ENCODE measurements around the gene PTPN22. TPM values are rescaled to one million over a fixed set of nuclear protein-coding genes. Genes with fewer than 3 reads are reported as not detected.

The PTPN22 gene
- total RNA-seq, 2 donors from 2014 or later: 0.55 to 1.1 TPM

GRCh38 chr1:113846391-113847035 is 25.0 kb downstream of the PTPN22 start:
- TF ChIP-seq POLR2A (IDR thresholded peaks at IDR 0.05): no peak
- no peak for TF ChIP-seq CTCF (IDR thresholded peaks at IDR 0.05)
- no peak for TF ChIP-seq POLR2AphosphoS5 (IDR thresholded peaks at IDR 0.05)
- 57% methylated on average over 2 of the region's 2 CpGs for WGBS
- H3K27ac ChIP-seq: no peak overlapping the region
- H3K4me3 ChIP-seq: no peak overlapping the region
- H3K27me3 ChIP-seq (replicated peaks; ENCODE audit: insufficient read depth): no peaks in the 10 kb centered on the region
- H3K4me1 ChIP-seq (replicated peaks): no peaks in the 10 kb centered on the region
- DNase-seq (ENCODE audit: low spot score): no peak
- intact Hi-C loops (cut with DNase I): no loop called here
- H3K36me3 ChIP-seq: no peaks in the 10 kb centered on the region
- no peaks in the 10 kb centered on the region for H3K9me3 ChIP-seq

- Histone ChIP-seq H3K36me3 (no peaks in the 10 kb centered on the region), H3K4me3 (no peak overlapping the region), H3K27me3 (replicated peaks; ENCODE audit: insufficient read depth) (no peaks in the 10 kb centered on the region), H3K9me3 (no peaks in the 10 kb centered on the region), H3K27ac (no peak overlapping the region), H3K4me1 (replicated peaks) (no peaks in the 10 kb centered on the region)
- DNase-seq (ENCODE audit: low spot score): no peak
- intact Hi-C loops (cut with DNase I): loop anchor here (5.0 to 10.0 kb wide), 3 partner anchors 66 to 446 kb away; partner anchors contain the start of genes AP4B1 and OLFML3
- TF ChIP-seq POLR2AphosphoS5 (IDR thresholded peaks at IDR 0.05) (no peak), CTCF (IDR thresholded peaks at IDR 0.05) (no peak), POLR2A (IDR thresholded peaks at IDR 0.05) (no peak)
- WGBS: 100% methylated on average over 1 of the region's 1 CpG
These were observed 35.0 kb downstream of the PTPN22 start for GRCh38 chr1:113836534-113836933.

- Histone ChIP-seq H3K4me3 (no peak overlapping the region), H3K4me1 (replicated peaks) (no peaks in the 10 kb centered on the region), H3K36me3 (no peaks in the 10 kb centered on the region), H3K9me3 (no peaks in the 10 kb centered on the region), H3K27me3 (replicated peaks; ENCODE audit: insufficient read depth) (no peaks in the 10 kb centered on the region), H3K27ac (no peak overlapping the region)
- WGBS: 16% methylated on average over 4 of the region's 4 CpGs
- intact Hi-C loops (cut with DNase I): loop anchor here (5.0 to 10.0 kb wide), 3 partner anchors 67 to 447 kb away; partner anchors contain the start of genes AP4B1 and OLFML3
- TF ChIP-seq POLR2A (IDR thresholded peaks at IDR 0.05): no peak
- peak; percentile 28 to 73 (median 68) for TF ChIP-seq CTCF (IDR thresholded peaks at IDR 0.05)
- DNase-seq (ENCODE audit: low spot score): no peak
These were observed 35.7 kb downstream of the PTPN22 start for GRCh38 chr1:113835686-113836290.

GRCh38 chr1:113834716-113835115 is 36.8 kb downstream of the PTPN22 start:
- H3K36me3 ChIP-seq: no peaks in the 10 kb centered on the region
- H3K4me1 ChIP-seq (replicated peaks): no peaks in the 10 kb centered on the region
- no peak overlapping the region for H3K4me3 ChIP-seq
- no peaks in the 10 kb centered on the region for H3K27me3 ChIP-seq (replicated peaks; ENCODE audit: insufficient read depth)
- no peak overlapping the region for H3K27ac ChIP-seq
- TF ChIP-seq POLR2A (IDR thresholded peaks at IDR 0.05): no peak
- TF ChIP-seq POLR2AphosphoS5 (IDR thresholded peaks at IDR 0.05): no peak
- TF ChIP-seq CTCF (IDR thresholded peaks at IDR 0.05): no peak
- no peaks in the 10 kb centered on the region for H3K9me3 ChIP-seq
- intact Hi-C loops (cut with DNase I): loop anchor here (5.0 to 10.0 kb wide), 3 partner anchors 68 to 448 kb away; partner anchors contain the start of genes AP4B1 and OLFML3
- 93% methylated on average over 2 of the region's 2 CpGs for WGBS
- DNase-seq (ENCODE audit: low spot score): no peak
